T-helper 1 cell treated with Interleukin-12 subunit alpha and Interleukin-12 subunit beta and Interleukin-4 antibody, amounts not matched to agents 30 μg/mL and 1 μg/mL, for 36 hours (primary cell): ENCODE measurements around the gene CSNK1E.
"Not testable (repeated sequence)": the region's sequence is repeated elsewhere in the genome, so short reads cannot be mapped to it uniquely, and the experiment has no call there.

Experiments
- H3K27ac Mint-ChIP-seq: one replicate; pipeline ENCODE4 v1.8.0; 2021; ENCODE audit warnings: mild to moderate bottlenecking, mixed read lengths
- H3K27me3 Mint-ChIP-seq: one replicate; pipeline ENCODE4 v1.8.0; 2021; ENCODE audit warnings: low read depth, mixed read lengths
- H3K36me3 Mint-ChIP-seq: one replicate; pipeline ENCODE4 v1.8.0; 2021; ENCODE audit warnings: low read depth, mixed read lengths
- H3K4me1 Mint-ChIP-seq: one replicate; pipeline ENCODE4 v1.8.0; 2021; ENCODE audit warnings: low read depth, mixed read lengths
- H3K4me3 Mint-ChIP-seq: one replicate; pipeline ENCODE4 v1.8.0; 2021; ENCODE audit warnings: mild to moderate bottlenecking, moderate library complexity, mixed read lengths
- H3K9me3 Mint-ChIP-seq: one replicate; pipeline ENCODE4 v1.8.0; 2021; ENCODE audit warnings: mixed read lengths

The CSNK1E gene

GRCh38 chr22:38347181-38347943 lies 30.1 kb upstream of the CSNK1E start:
- H3K27me3 Mint-ChIP-seq, result no peaks in the 10 kb centered on the region
- no peaks in the 10 kb centered on the region for H3K9me3 Mint-ChIP-seq
- H3K27ac Mint-ChIP-seq, result no peak overlapping the region
- H3K4me3 Mint-ChIP-seq, result no peak overlapping the region
- H3K36me3 Mint-ChIP-seq, result no peaks in the 10 kb centered on the region
- no peaks in the 10 kb centered on the region for H3K4me1 Mint-ChIP-seq

GRCh38 chr22:38346506-38346905 lies 29.3 kb upstream of the CSNK1E start:
- Mint-ChIP-seq H3K27ac (no peak overlapping the region), H3K4me1 (no peaks in the 10 kb centered on the region), H3K9me3 (no peaks in the 10 kb centered on the region), H3K36me3 (no peaks in the 10 kb centered on the region), H3K27me3 (no peaks in the 10 kb centered on the region), H3K4me3 (no peak overlapping the region)

GRCh38 chr22:38345782-38346181 lies 28.5 kb upstream of the CSNK1E start:
- H3K4me3 Mint-ChIP-seq, result no peak overlapping the region
- no peaks in the 10 kb centered on the region for H3K4me1 Mint-ChIP-seq
- no peaks in the 10 kb centered on the region for H3K36me3 Mint-ChIP-seq
- no peaks in the 10 kb centered on the region for H3K9me3 Mint-ChIP-seq
- no peaks in the 10 kb centered on the region for H3K27me3 Mint-ChIP-seq
- no peak overlapping the region for H3K27ac Mint-ChIP-seq

GRCh38 chr22:38339893-38340292 lies 22.7 kb upstream of the CSNK1E start:
- H3K27me3 Mint-ChIP-seq, H3K4me1 Mint-ChIP-seq, H3K9me3 Mint-ChIP-seq, H3K36me3 Mint-ChIP-seq, H3K27ac Mint-ChIP-seq, H3K4me3 Mint-ChIP-seq: not testable (repeated sequence)

GRCh38 chr22:38338772-38339379 lies 21.6 kb upstream of the CSNK1E start:
- H3K4me1 Mint-ChIP-seq, result peaks cover 3% of the 10 kb centered on the region
- H3K27me3 Mint-ChIP-seq, result peaks cover 6% of the 10 kb centered on the region

GRCh38 chr22:38336699-38337098 lies 19.5 kb upstream of the CSNK1E start:
- Mint-ChIP-seq H3K9me3 (no peaks in the 10 kb centered on the region), H3K4me3 (peak overlapping the region; percentile 59), H3K27me3 (peaks cover 6% of the 10 kb centered on the region), H3K27ac (no peak overlapping the region), H3K4me1 (peaks cover 3% of the 10 kb centered on the region), H3K36me3 (no peaks in the 10 kb centered on the region)

More at GRCh38 chr22:38338772-38339379, 21.6 kb upstream of the CSNK1E start:
- H3K27ac Mint-ChIP-seq, result no peak overlapping the region
- no peak overlapping the region for H3K4me3 Mint-ChIP-seq
- no peaks in the 10 kb centered on the region for H3K36me3 Mint-ChIP-seq
- no peaks in the 10 kb centered on the region for H3K9me3 Mint-ChIP-seq

GRCh38 chr22:38335077-38335476 lies 17.8 kb upstream of the CSNK1E start:
- H3K4me1 Mint-ChIP-seq, result peaks cover 3% of the 10 kb centered on the region
- no peak overlapping the region for H3K4me3 Mint-ChIP-seq
- no peaks in the 10 kb centered on the region for H3K9me3 Mint-ChIP-seq
- peaks cover 6% of the 10 kb centered on the region for H3K27me3 Mint-ChIP-seq
- no peak overlapping the region for H3K27ac Mint-ChIP-seq
- no peaks in the 10 kb centered on the region for H3K36me3 Mint-ChIP-seq

- Mint-ChIP-seq H3K27ac (no peak overlapping the region), H3K4me3 (no peak overlapping the region), H3K4me1 (peaks cover 2% of the 10 kb centered on the region), H3K36me3 (no peaks in the 10 kb centered on the region), H3K27me3 (peaks cover 5% of the 10 kb centered on the region), H3K9me3 (no peaks in the 10 kb centered on the region)
These were observed 10.6 kb upstream of the CSNK1E start for GRCh38 chr22:38327805-38328204.

- no peaks in the 10 kb centered on the region for H3K36me3 Mint-ChIP-seq
- H3K27me3 Mint-ChIP-seq, result peaks cover 5% of the 10 kb centered on the region
- H3K4me3 Mint-ChIP-seq, result no peak overlapping the region
- H3K9me3 Mint-ChIP-seq, result no peaks in the 10 kb centered on the region
- no peak overlapping the region for H3K27ac Mint-ChIP-seq
- H3K4me1 Mint-ChIP-seq, result peaks cover 2% of the 10 kb centered on the region
These were observed 10.2 kb upstream of the CSNK1E start for GRCh38 chr22:38327396-38327795.

GRCh38 chr22:38325587-38325986 lies 8.4 kb upstream of the CSNK1E start:
- Mint-ChIP-seq H3K9me3 (no peaks in the 10 kb centered on the region), H3K36me3 (no peaks in the 10 kb centered on the region), H3K4me3 (no peak overlapping the region), H3K27me3 (peaks cover 5% of the 10 kb centered on the region), H3K4me1 (peaks cover 2% of the 10 kb centered on the region), H3K27ac (no peak overlapping the region)

GRCh38 chr22:38320605-38321402 lies 3.6 kb upstream of the CSNK1E start:
- Mint-ChIP-seq H3K4me3 (no peak overlapping the region), H3K27ac (no peak overlapping the region), H3K27me3 (peaks cover 5% of the 10 kb centered on the region), H3K4me1 (peaks cover 8% of the 10 kb centered on the region), H3K9me3 (no peaks in the 10 kb centered on the region), H3K36me3 (peaks cover 2% of the 10 kb centered on the region)

GRCh38 chr22:38318792-38319773 lies 1.9 kb upstream of the CSNK1E start:
- H3K27ac Mint-ChIP-seq, result peak overlapping the region; percentile 69
- peaks cover 5% of the 10 kb centered on the region for H3K27me3 Mint-ChIP-seq
- peak overlapping the region; percentile 46 for H3K4me3 Mint-ChIP-seq
- peaks cover 2% of the 10 kb centered on the region for H3K36me3 Mint-ChIP-seq
- H3K4me1 Mint-ChIP-seq, result peaks cover 25% of the 10 kb centered on the region
- H3K9me3 Mint-ChIP-seq, result no peaks in the 10 kb centered on the region

- H3K36me3 Mint-ChIP-seq, result peaks cover 4% of the 10 kb centered on the region
- H3K27me3 Mint-ChIP-seq, result no peaks in the 10 kb centered on the region
- H3K4me1 Mint-ChIP-seq, result peaks cover 31% of the 10 kb centered on the region
- peak overlapping the region; percentile 89 for H3K27ac Mint-ChIP-seq
- no peaks in the 10 kb centered on the region for H3K9me3 Mint-ChIP-seq
- H3K4me3 Mint-ChIP-seq, result peak overlapping the region; percentile 80
These were observed 922 bp upstream of the CSNK1E start for GRCh38 chr22:38317995-38318715.
